Gastroesophageal sphincter (tissue), 3 donors: Measurements from ENCODE around the gene ACTL6B.

Experiments
- CTCF ChIP-seq, 4 experiments: fragments of 200-600 bp in 2 of 4; fragments of 450-650 bp in 2 of 4; sonication (generic) in 1 of 4; IDR thresholded peaks; one replicate each; pipeline ENCODE4 v1.5.1; 2017 to 2019; ENCODE audit warnings: antibody characterized with exemption in 4 of 4, mild to moderate bottlenecking in 2 of 4, moderate library complexity in 2 of 4
- EP300 ChIP-seq: sonication (generic); formaldehyde crosslinking; IDR thresholded peaks from one replicate; pipeline ENCODE4 v1.6.1; 2017; ENCODE audit warnings: antibody characterized with exemption, mild to moderate bottlenecking
- POLR2A ChIP-seq, 2 donors: fragments of 450-650 bp; IDR thresholded peaks; one replicate each; pipeline ENCODE4 v1.6.1; 2017; ENCODE audit warnings: antibody characterized with exemption in 2 of 2, mild to moderate bottlenecking in 2 of 2, moderate library complexity in 1 of 2
- POLR2AphosphoS5 ChIP-seq: sonication (generic); formaldehyde crosslinking; IDR thresholded peaks from one replicate; pipeline ENCODE4 v1.6.1; 2017; ENCODE audit warnings: antibody characterized with exemption

- TF ChIP-seq CTCF (IDR thresholded peaks at IDR 0.05) (no peak), POLR2AphosphoS5 (no peak), POLR2A (IDR thresholded peaks at IDR 0.05) (no peak), EP300 (no peak)
Observed at GRCh38 chr7:100640517-100641440, 15.5 kb downstream of the ACTL6B start.
